MCF 10A (cell line): ENCODE results near the gene ERAS. TPM values are rescaled to one million over a fixed set of nuclear protein-coding genes. Genes with fewer than 3 reads are reported as not detected.

Source experiments
- total RNA-seq: library from RNA; stranded (reverse); gene quantifications from 2 replicates; pipeline ENCODE4 v1.2.3, GENCODE V29; 2022

Gene ERAS
- total RNA-seq, 1 experiment from 2014 or later, result not detected

Other genes starting within 250 kb of the ERAS start
- gene WDR13, start 229.0 kb upstream of the ERAS start, total RNA-seq, result 134 and 138 TPM in 2 replicates
- 0.37 and 0.96 TPM in 2 replicates for gene WAS, start 142.7 kb upstream of the ERAS start, total RNA-seq
- 6.6 and 8.7 TPM in 2 replicates for gene SUV39H1, start 129.8 kb upstream of the ERAS start, total RNA-seq
- not detected in 2 replicates for gene GLOD5, start 64.8 kb upstream of the ERAS start, total RNA-seq
- gene GATA1, start 39.9 kb upstream of the ERAS start, total RNA-seq, result not detected in 2 replicates
- 45.1 and 53.2 TPM in 2 replicates for gene HDAC6, start 24.4 kb upstream of the ERAS start, total RNA-seq
- gene PCSK1N, start 9.1 kb downstream of the ERAS start, total RNA-seq, result 5.0 and 6.3 TPM in 2 replicates
- 70.6 and 73.7 TPM in 2 replicates for gene TIMM17B, start 71.3 kb downstream of the ERAS start, total RNA-seq
- gene PQBP1, start 71.4 kb downstream of the ERAS start, total RNA-seq, result 126 and 150 TPM in 2 replicates
- 38.6 and 43.5 TPM in 2 replicates for gene SLC35A2, start 85.1 kb downstream of the ERAS start, total RNA-seq
- 8.0 and 9.2 TPM in 2 replicates for gene PIM2, start 92.5 kb downstream of the ERAS start, total RNA-seq
- gene OTUD5, start 131.1 kb downstream of the ERAS start, total RNA-seq, result 35.1 and 38.7 TPM in 2 replicates
- 0.86 and 1.8 TPM in 2 replicates for gene KCND1, start 145.3 kb downstream of the ERAS start, total RNA-seq
- gene GRIPAP1, start 175.8 kb downstream of the ERAS start, total RNA-seq, result 49.6 and 51.0 TPM in 2 replicates
- gene TFE3, start 216.8 kb downstream of the ERAS start, total RNA-seq, result 45.3 and 71.7 TPM in 2 replicates
- gene CCDC120, start 232.5 kb downstream of the ERAS start, total RNA-seq, result 10.3 and 14.4 TPM in 2 replicates
- gene PRAF2, start 247.5 kb downstream of the ERAS start, total RNA-seq, result 32.1 and 34.5 TPM in 2 replicates